ENCODE measurements around the gene TTBK2.

GRCh38 chr15:42845581-42845980 is 75.0 kb downstream of the TTBK2 start:
- TF ChIP-seq GABPA (IDR thresholded peaks at IDR 0.05 in 1 of 2, conservative IDR thresholded peaks at IDR 0.05 in 1 of 2) (no peak), TAF1 (conservative IDR thresholded peaks at IDR 0.05) (no peak), JUND (IDR thresholded peaks at IDR 0.05) (no peak), ZBTB33 (IDR thresholded peaks at IDR 0.05) (no peak), SP1 (IDR thresholded peaks at IDR 0.05) (no peak), ATF3 (IDR thresholded peaks at IDR 0.05) (no peak), MAX (IDR thresholded peaks at IDR 0.05) (no peak), RAD21 (IDR thresholded peaks at IDR 0.05) (no peak), NR2F2 (IDR thresholded peaks at IDR 0.05) (no peak), YY1 (IDR thresholded peaks at IDR 0.05) (no peak), HNF4G (IDR thresholded peaks at IDR 0.05) (no peak)
- TF ChIP-seq, protein P1, sequence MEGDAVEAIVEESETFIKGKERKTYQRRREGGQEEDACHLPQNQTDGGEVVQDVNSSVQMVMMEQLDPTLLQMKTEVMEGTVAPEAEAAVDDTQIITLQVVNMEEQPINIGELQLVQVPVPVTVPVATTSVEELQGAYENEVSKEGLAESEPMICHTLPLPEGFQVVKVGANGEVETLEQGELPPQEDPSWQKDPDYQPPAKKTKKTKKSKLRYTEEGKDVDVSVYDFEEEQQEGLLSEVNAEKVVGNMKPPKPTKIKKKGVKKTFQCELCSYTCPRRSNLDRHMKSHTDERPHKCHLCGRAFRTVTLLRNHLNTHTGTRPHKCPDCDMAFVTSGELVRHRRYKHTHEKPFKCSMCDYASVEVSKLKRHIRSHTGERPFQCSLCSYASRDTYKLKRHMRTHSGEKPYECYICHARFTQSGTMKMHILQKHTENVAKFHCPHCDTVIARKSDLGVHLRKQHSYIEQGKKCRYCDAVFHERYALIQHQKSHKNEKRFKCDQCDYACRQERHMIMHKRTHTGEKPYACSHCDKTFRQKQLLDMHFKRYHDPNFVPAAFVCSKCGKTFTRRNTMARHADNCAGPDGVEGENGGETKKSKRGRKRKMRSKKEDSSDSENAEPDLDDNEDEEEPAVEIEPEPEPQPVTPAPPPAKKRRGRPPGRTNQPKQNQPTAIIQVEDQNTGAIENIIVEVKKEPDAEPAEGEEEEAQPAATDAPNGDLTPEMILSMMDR (IDR thresholded peaks at IDR 0.05; ENCODE audit: low read depth, low read length, missing input control) = no peak
- TF ChIP-seq, protein P2, sequence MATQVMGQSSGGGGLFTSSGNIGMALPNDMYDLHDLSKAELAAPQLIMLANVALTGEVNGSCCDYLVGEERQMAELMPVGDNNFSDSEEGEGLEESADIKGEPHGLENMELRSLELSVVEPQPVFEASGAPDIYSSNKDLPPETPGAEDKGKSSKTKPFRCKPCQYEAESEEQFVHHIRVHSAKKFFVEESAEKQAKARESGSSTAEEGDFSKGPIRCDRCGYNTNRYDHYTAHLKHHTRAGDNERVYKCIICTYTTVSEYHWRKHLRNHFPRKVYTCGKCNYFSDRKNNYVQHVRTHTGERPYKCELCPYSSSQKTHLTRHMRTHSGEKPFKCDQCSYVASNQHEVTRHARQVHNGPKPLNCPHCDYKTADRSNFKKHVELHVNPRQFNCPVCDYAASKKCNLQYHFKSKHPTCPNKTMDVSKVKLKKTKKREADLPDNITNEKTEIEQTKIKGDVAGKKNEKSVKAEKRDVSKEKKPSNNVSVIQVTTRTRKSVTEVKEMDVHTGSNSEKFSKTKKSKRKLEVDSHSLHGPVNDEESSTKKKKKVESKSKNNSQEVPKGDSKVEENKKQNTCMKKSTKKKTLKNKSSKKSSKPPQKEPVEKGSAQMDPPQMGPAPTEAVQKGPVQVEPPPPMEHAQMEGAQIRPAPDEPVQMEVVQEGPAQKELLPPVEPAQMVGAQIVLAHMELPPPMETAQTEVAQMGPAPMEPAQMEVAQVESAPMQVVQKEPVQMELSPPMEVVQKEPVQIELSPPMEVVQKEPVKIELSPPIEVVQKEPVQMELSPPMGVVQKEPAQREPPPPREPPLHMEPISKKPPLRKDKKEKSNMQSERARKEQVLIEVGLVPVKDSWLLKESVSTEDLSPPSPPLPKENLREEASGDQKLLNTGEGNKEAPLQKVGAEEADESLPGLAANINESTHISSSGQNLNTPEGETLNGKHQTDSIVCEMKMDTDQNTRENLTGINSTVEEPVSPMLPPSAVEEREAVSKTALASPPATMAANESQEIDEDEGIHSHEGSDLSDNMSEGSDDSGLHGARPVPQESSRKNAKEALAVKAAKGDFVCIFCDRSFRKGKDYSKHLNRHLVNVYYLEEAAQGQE (IDR thresholded peaks at IDR 0.05) = no peak

All from liver (tissue), 3 donors.